HCT116 (cell line): Measurements from ENCODE around the gene GPT2. TPM values are rescaled to one million over a fixed set of nuclear protein-coding genes. Genes with fewer than 3 reads are reported as not detected.

Source experiments
- ATAC-seq: fragments of 200-7000 bp; cut with Tn5 transposase; 2 replicates; pipeline ENCODE4 v1.9.1; 2020; ENCODE audit warnings: mild to moderate bottlenecking, moderate library complexity
- BruUV-seq: library from RNA; stranded (reverse); fragments of 400-500 nt; replicated peaks from 2 replicates; lab custom pipeline; 2021; lab: Mats Ljungman, UMichigan
- CTCF ChIA-PET: fragments of 300-600 bp; sonication (Branson Sonifier 250); formaldehyde crosslinking; loops from one replicate; lab custom pipeline; 2021; ENCODE audit warnings: antibody characterized with exemption; lab: Charles Lee
- POLR2A ChIA-PET: fragments of 300-600, 350-600 bp; sonication (Branson Sonifier 250); formaldehyde crosslinking; loops from one replicate; lab custom pipeline; 2021; ENCODE audit warnings: antibody characterized with exemption; lab: Charles Lee
- RAD21 ChIA-PET, 2 experiments: fragments of 300-600 bp; sonication (Branson Sonifier 250); formaldehyde crosslinking; loops; one replicate each; lab custom pipeline; 2023; ENCODE audit warnings: low total read pairs in 2 of 2; ENCODE audit not compliant: uncharacterized antibody in 2 of 2, unreplicated experiment in 2 of 2, low non-redundant PET in 1 of 2; lab: Charles Lee
- DNase-seq: peaks from one replicate; pipeline ENCODE4 v3.0.0-alpha.2; 2010; ENCODE audit warnings: low read depth, low spot score
- H2AFZ ChIP-seq: fragments of 200-600 bp; shearing (Covaris generic), sonication (generic); 2 replicates; pipeline ENCODE4 v1.6.1; 2017; ENCODE audit warnings: low read depth, mixed run types, mixed read lengths, antibody characterized with exemption, low read length; ENCODE audit not compliant: poor library complexity, severe bottlenecking
- H3K27ac ChIP-seq: 2 replicates; pipeline ENCODE4 v1.5.1; 2012; ENCODE audit warnings: low read depth, low read length
- H3K27me3 ChIP-seq: fragments of 200-600 bp; sonication (generic); 2 replicates; pipeline ENCODE4 v1.6.1; 2016; ENCODE audit warnings: mixed run types, low read length, mixed read lengths; ENCODE audit not compliant: insufficient read depth
- H3K36me3 ChIP-seq, 2 experiments: fragments of 200-500 bp in 1 of 2; fragments of 200-600 bp in 1 of 2; sonication (Bioruptor generic) in 1 of 2; sonication (generic) in 1 of 2; 2 replicates each; pipeline versions ENCODE4 v1.5.1 to v1.6.1; 2014 to 2016; ENCODE audit warnings: low read length in 2 of 2, inconsistent platforms in 1 of 2, mixed read lengths in 1 of 2, mixed run types in 1 of 2; ENCODE audit not compliant: insufficient read depth in 2 of 2, control insufficient read depth in 1 of 2
- H3K4me1 ChIP-seq, 2 experiments: fragments of 200-600 bp in 1 of 2; sonication (generic) in 1 of 2; 2 replicates each; pipeline versions ENCODE4 v1.5.1 to v1.6.1; 2012 to 2017; ENCODE audit warnings: low read length in 2 of 2, inconsistent platforms in 1 of 2, mild to moderate bottlenecking in 1 of 2, mixed read lengths in 1 of 2, mixed run types in 1 of 2, moderate library complexity in 1 of 2; ENCODE audit not compliant: insufficient read depth in 2 of 2, control insufficient read depth in 1 of 2
- H3K4me2 ChIP-seq: fragments of 200-600 bp; sonication (generic); 2 replicates; pipeline ENCODE4 v1.6.1; 2017; ENCODE audit warnings: mixed run types, low read length, mixed read lengths
- H3K4me3 ChIP-seq, 2 experiments: fragments of 200-600 bp in 1 of 2; sonication (generic) in 1 of 2; replicated peaks in 1 of 2; 2 replicates each; pipeline ENCODE4 v1.5.1; 2011 to 2016; ENCODE audit warnings: low read length in 2 of 2, control low read depth in 1 of 2, low read depth in 1 of 2, mild to moderate bottlenecking in 1 of 2, mixed read lengths in 1 of 2, mixed run types in 1 of 2
- H3K79me2 ChIP-seq: fragments of 200-600 bp; sonication (generic); 2 replicates; pipeline ENCODE4 v1.6.1; 2017; ENCODE audit warnings: mild to moderate bottlenecking, mixed run types, low read length, moderate library complexity, mixed read lengths; ENCODE audit not compliant: insufficient read depth
- H3K9ac ChIP-seq: fragments of 200-600 bp; sonication (generic); 2 replicates; pipeline ENCODE4 v1.6.1; 2016; ENCODE audit warnings: low read length, mixed read lengths
- H3K9me2 ChIP-seq: fragments of 200-600 bp; sonication (generic), shearing (Covaris generic); 2 replicates; pipeline ENCODE4 v1.6.1; 2017; ENCODE audit warnings: mixed run types, mild to moderate bottlenecking, moderate library complexity; ENCODE audit not compliant: insufficient read depth
- H3K9me3 ChIP-seq, 2 experiments: fragments of 200-500 bp in 1 of 2; fragments of 200-600 bp in 1 of 2; sonication (Bioruptor generic) in 1 of 2; sonication (generic) in 1 of 2; 2 replicates each; pipeline ENCODE4 v1.6.1; 2014 to 2017; ENCODE audit warnings: low read length in 2 of 2, mixed read lengths in 2 of 2, inconsistent platforms in 1 of 2, low read depth in 1 of 2, mild to moderate bottlenecking in 1 of 2, mixed run types in 1 of 2, moderate library complexity in 1 of 2; ENCODE audit not compliant: control insufficient read depth in 1 of 2, insufficient read depth in 1 of 2
- H4K20me1 ChIP-seq: fragments of 200-600 bp; sonication (generic), shearing (Covaris generic); 2 replicates; pipeline ENCODE4 v1.6.1; 2017; ENCODE audit warnings: mixed run types, mild to moderate bottlenecking, moderate library complexity; ENCODE audit not compliant: insufficient read depth
- CEBPB ChIP-seq: IDR thresholded peaks from 2 replicates; pipeline ENCODE4 v1.6.1; 2012; ENCODE audit warnings: low read depth
- EGR1 ChIP-seq: IDR thresholded peaks from 2 replicates; pipeline ENCODE4 v1.6.1; 2012; ENCODE audit warnings: low read depth
- EZH2 ChIP-seq: fragments of 200-600 bp; sonication (generic); IDR thresholded peaks from 2 replicates; pipeline ENCODE4 v1.6.1; 2017; ENCODE audit warnings: antibody characterized with exemption, mixed run types
- EZH2phosphoT487 ChIP-seq: fragments of 200-600 bp; IDR thresholded peaks from 2 replicates; pipeline ENCODE4 v1.6.1; 2018; ENCODE audit warnings: antibody characterized with exemption, borderline replicate concordance
- FOSL1 ChIP-seq: IDR thresholded peaks from 2 replicates; pipeline ENCODE4 v1.6.1; 2012; ENCODE audit warnings: low read depth
- JUND ChIP-seq: IDR thresholded peaks from 2 replicates; pipeline ENCODE4 v1.6.1; 2012
- POLR2A ChIP-seq: IDR thresholded peaks from 2 replicates; pipeline ENCODE4 v1.7.0; 2011; ENCODE audit warnings: borderline replicate concordance; ENCODE audit not compliant: insufficient read depth, insufficient read length; ENCODE audit errors: extremely low read depth
- RAD21 ChIP-seq: IDR thresholded peaks from 2 replicates; pipeline ENCODE4 v1.6.1; 2012; ENCODE audit warnings: low read depth, mild to moderate bottlenecking
- SIN3A ChIP-seq: IDR thresholded peaks from 2 replicates; pipeline ENCODE4 v1.6.1; 2012; ENCODE audit warnings: low read depth
- TCF7L2 ChIP-seq: IDR thresholded peaks from 2 replicates; pipeline ENCODE4 v1.7.0; 2011; ENCODE audit warnings: borderline replicate concordance, inconsistent platforms; ENCODE audit not compliant: insufficient read depth, insufficient read length; ENCODE audit errors: extremely low read depth
- ZNF274 ChIP-seq: fragments of 200-500 bp; sonication (Bioruptor generic); IDR thresholded peaks from 2 replicates; pipeline ENCODE4 v1.6.1; 2014; ENCODE audit warnings: mild to moderate bottlenecking, low read depth, low read length, inconsistent platforms
- intact Hi-C: fragments of 100-400 bp; cut with micrococcal nuclease; formaldehyde crosslinking; loops from 2 replicates; pipeline ENCODE4 v1.10.0; 2022
- total RNA-seq: library from RNA; stranded (reverse); gene quantifications from one replicate; pipeline ENCODE4 v1.2.1, GENCODE V29; 2021; ENCODE audit not compliant: unreplicated experiment
- TF ChIP-seq, protein P1 (sequence below), 3 experiments: fragments of 200-600 bp in 1 of 3; sonication (generic) in 1 of 3; IDR thresholded peaks in 2 of 3; conservative IDR thresholded peaks in 1 of 3; 2 replicates each; pipeline ENCODE4 v1.5.1; 2012 to 2017; ENCODE audit warnings: low read depth in 2 of 3, low read length in 2 of 3, antibody characterized with exemption in 1 of 3, borderline replicate concordance in 1 of 3, control low read depth in 1 of 3, mild to moderate bottlenecking in 1 of 3, mixed read lengths in 1 of 3, mixed run types in 1 of 3, moderate library complexity in 1 of 3; ENCODE audit not compliant: insufficient read depth in 1 of 3
- TF ChIP-seq, protein P2 (sequence below): IDR thresholded peaks from 2 replicates; pipeline ENCODE4 v1.6.1; 2012

The GPT2 gene
- total RNA-seq, 1 experiment from 2014 or later: 50.6 TPM

- Histone ChIP-seq H3K27me3 (no peaks in the 10 kb centered on the region), H3K9me3 (no peaks in the 10 kb centered on the region), H3K4me3 (no peak overlapping the region), H3K9me2 (no peaks in the 10 kb centered on the region), H3K27ac (no peak overlapping the region), H3K9ac (no peak overlapping the region), H3K36me3 (peaks cover 2 to 4% of the 10 kb centered on the region in 2 experiments; a peak in 2 of 4 replicates)
- ChIA-PET RAD21 (no interaction called here), CTCF (interaction anchor here (4.5 kb wide), 1 partner anchor 76 kb away, joined by 34 read pairs; no protein-coding TSS in a partner anchor)
- no peak for DNase-seq
- intact Hi-C loops: loop anchor here (1.0 to 5.0 kb wide), 2 partner anchors 75 to 257 kb away; no protein-coding TSS in a partner anchor
- ATAC-seq: no peak
- BruUV-seq: no TSS peak
- TF ChIP-seq FOSL1 (no peak), EGR1 (no peak), EZH2phosphoT487 (no peak)
- TF ChIP-seq, all 23 proteins: peak for 0
- no peaks in the 10 kb centered on the region for H4K20me1 ChIP-seq
- H3K4me2 ChIP-seq: no peak overlapping the region
- no peak overlapping the region for H2AFZ ChIP-seq
- H3K4me1 ChIP-seq: no peaks in the 10 kb centered on the region
- POLR2A ChIA-PET: no interaction called here
- no peaks in the 10 kb centered on the region for H3K79me2 ChIP-seq
Measured at GRCh38 chr16:46928811-46929210, 44.6 kb downstream of the GPT2 start.

GRCh38 chr16:46929378-46930332 is 45.5 kb downstream of the GPT2 start:
- RAD21 ChIA-PET: interaction anchor here (1.2 to 2.3 kb wide), 2 partner anchors 76 kb away, joined by 6 to 9 read pairs; no protein-coding TSS in a partner anchor
- TF ChIP-seq EZH2: no peak
- no peak for TF ChIP-seq ZNF274
- TF ChIP-seq, protein P1, sequence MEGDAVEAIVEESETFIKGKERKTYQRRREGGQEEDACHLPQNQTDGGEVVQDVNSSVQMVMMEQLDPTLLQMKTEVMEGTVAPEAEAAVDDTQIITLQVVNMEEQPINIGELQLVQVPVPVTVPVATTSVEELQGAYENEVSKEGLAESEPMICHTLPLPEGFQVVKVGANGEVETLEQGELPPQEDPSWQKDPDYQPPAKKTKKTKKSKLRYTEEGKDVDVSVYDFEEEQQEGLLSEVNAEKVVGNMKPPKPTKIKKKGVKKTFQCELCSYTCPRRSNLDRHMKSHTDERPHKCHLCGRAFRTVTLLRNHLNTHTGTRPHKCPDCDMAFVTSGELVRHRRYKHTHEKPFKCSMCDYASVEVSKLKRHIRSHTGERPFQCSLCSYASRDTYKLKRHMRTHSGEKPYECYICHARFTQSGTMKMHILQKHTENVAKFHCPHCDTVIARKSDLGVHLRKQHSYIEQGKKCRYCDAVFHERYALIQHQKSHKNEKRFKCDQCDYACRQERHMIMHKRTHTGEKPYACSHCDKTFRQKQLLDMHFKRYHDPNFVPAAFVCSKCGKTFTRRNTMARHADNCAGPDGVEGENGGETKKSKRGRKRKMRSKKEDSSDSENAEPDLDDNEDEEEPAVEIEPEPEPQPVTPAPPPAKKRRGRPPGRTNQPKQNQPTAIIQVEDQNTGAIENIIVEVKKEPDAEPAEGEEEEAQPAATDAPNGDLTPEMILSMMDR (IDR thresholded peaks at IDR 0.05 in 2 of 3, conservative IDR thresholded peaks at IDR 0.05 in 1 of 3; ENCODE audit: borderline replicate concordance in 1 of 3, insufficient read depth in 1 of 3, low read depth in 2 of 3, low read length in 2 of 3): peak; percentile 55 to 95 (median 93)
- TF ChIP-seq, protein P2, sequence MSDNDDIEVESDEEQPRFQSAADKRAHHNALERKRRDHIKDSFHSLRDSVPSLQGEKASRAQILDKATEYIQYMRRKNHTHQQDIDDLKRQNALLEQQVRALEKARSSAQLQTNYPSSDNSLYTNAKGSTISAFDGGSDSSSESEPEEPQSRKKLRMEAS: no peak
- no peak for TF ChIP-seq POLR2A
- peak; percentile 70 for TF ChIP-seq RAD21
- no peak for TF ChIP-seq JUND
- TF ChIP-seq SIN3A: no peak
- no peak for TF ChIP-seq CEBPB
- no peak for TF ChIP-seq TCF7L2

More at GRCh38 chr16:46929378-46930332, 45.5 kb downstream of the GPT2 start:
- CTCF ChIA-PET: interaction anchor here (1.0 to 4.5 kb wide), 2 partner anchors 43 to 77 kb away, joined by 4 to 34 read pairs; no protein-coding TSS in a partner anchor
- ATAC-seq (peak; percentile 96), DNase-seq (peak; percentile 18)
- Histone ChIP-seq H3K4me3 (no peak overlapping the region), H3K9ac (no peak overlapping the region), H3K79me2 (no peaks in the 10 kb centered on the region), H3K9me3 (no peaks in the 10 kb centered on the region), H3K27me3 (no peaks in the 10 kb centered on the region), H3K27ac (no peak overlapping the region), H2AFZ (no peak overlapping the region), H3K9me2 (no peaks in the 10 kb centered on the region), H3K4me2 (no peak overlapping the region), H3K4me1 (no peaks in the 10 kb centered on the region), H4K20me1 (no peaks in the 10 kb centered on the region), H3K36me3 (no peaks in the 10 kb centered on the region; a peak in 1 of 4 replicates)
- intact Hi-C loops: loop anchor here (1.0 to 5.0 kb wide), 2 partner anchors 75 to 257 kb away; no protein-coding TSS in a partner anchor
- BruUV-seq: no TSS peak
- POLR2A ChIA-PET: no interaction called here
